ENCODE results near the gene OR10AD1.

Gene OR10AD1

DNA sequence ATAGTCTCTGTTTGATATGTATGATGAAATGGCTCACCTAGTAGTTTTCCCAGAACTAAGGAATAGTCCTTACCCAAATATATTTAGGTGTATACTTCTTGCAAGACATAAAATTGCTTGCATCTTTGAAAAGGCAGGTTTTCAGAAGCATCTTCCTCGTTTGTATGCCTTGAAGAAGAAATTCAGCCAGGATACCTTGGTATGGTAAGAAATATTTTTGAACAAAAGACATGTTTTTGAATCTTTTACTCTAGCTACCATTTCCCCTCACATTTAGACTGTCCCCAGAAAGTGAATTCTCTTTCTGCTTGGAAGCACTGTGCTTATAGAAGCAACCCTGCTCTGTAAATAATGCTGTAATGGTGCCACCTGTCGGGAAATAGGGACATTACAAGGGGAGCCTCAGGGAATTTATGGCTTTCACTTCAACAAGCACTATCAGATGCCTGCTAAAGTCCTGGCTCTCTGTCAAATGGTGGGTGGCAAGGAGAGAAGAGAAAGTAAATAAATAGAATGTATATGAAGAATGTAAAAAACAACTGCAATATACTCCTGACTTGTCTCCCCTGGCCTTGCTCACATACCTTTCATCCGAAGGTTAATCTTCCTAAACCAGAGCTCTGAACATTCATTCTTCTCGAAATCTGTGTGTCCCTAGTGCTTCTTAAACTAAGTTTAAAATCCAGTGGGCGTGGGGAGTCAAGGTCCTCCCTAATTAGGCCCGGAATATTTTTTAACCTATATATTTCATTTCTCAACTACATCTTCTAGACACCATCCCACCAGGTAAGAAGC is 13.6 kb downstream of the OR10AD1 start:
- peak; percentile 68 for DNase-seq

DNA sequence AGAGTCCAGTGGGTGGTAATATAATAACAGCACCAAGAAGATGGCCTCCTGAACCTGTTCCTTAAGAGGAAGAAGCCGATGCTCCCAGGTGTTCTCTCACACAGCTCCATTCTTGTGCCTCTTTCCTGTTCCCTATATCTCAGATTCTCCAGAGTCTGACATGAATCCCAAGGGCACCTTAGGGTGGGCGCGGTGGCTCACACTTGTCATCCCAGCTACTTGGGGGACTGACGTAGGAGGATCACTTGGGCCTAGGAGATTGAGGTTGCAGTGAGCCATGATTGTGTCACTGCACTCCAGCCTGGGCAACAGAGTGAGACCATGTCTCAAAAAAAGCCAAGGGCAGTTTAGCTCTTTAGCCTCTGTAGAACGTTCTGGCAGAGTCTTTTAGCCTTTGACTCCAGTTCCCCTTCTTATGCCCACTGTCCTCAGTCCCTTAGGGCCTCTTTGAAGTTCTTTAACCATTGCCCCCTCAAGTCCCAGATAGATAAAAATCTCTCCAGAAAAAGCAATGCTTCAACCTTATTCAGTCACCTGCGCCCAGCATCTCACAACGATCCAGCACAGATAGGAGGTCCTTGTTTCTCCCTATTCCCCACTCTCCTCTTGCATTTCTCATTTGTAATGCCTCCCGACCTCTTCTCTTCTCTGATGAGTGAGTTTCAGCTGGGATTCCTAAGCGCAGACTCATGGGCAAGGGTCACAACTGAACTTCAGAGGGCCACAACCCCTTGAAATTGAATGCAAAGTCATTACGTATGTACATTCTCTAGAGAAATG is 15.0 kb downstream of the OR10AD1 start:
- no peak for DNase-seq

DNA sequence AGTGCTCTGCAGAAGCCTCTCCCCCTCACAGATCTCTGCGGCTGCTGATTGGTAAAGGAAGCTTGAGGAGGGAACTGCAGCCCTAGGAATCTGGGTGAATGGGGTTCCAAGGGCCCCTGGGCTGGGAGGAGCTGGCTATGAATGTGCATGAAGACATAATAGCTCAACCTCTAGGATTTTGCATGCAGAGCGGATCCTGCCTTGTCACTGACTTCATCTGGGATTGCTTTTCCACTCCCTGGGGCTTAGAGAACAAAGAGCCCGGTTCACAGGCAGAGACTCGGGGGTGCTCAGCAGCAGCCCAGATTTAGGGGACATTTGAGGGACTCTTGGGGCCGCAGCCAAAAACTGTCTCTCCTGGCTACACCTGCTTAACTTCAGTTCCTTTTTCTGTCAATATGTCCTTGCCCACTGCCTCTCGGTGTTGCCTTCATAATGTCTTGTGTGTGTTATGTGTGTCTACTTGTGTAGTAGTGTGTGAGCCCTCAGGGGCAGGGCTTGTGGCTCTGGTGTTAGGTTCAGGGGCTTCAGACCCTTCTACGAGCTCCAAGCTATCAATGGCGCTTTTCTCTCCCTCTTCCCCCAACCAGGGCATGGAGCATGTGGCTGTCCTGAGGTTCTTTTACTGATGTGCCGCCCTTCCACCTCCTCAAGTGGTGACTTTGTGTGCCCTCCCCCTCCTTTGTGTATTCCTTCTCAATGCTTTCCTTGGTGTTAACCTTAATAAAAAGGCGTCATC is 17.7 kb downstream of the OR10AD1 start:
- DNase-seq = no peak

DNA sequence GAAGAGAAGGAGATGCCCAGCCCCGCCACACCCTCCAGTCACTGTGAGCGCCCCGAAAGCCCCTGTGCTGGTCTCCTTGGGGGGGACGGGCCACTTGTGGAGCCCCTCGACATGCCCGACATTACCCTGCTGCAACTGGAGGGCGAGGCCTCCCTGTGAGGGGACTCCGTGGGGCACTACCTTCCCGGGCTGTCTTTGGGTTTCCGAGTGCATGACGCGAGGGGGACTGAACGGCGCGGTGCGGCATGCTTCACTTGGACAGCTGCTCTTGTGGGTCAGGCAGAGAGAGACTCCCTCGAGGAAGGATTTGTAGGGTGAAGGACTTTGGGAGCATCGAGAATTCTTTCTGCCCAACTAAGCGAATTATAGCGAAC is 18.6 kb downstream of the OR10AD1 start:
- no peak for DNase-seq

DNA sequence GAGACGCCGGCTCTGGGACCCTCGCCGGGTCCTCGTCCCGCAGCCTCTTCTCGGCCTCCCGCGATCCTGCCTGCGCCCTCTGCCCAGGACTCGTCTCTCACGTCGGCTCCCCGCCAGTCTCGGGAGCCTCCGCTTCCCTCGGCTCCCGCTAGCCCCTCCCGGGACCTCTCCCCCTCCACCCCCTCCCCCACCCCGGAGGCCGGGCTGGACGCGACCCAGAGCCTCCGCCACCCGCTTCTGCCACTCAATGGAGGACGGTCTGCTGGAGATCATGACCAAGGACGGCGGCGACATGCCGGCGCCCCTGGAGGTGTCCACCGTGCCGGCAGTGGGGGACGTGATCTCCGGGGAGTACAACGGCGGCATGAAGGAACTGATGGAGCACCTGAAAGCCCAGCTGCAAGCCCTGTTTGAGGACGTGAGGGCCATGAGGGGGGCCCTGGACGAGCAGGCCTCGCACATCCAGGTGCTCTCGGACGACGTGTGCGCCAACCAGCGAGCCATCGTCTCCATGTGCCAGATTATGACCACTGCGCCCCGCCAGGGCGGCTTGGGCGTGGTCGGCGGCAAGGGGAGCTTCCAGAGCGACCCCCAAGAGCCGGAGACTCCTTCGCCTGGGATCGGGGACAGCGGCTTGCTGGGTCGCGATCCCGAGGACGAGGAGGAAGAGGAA is 19.1 kb downstream of the OR10AD1 start:
- no peak for DNase-seq

DNA sequence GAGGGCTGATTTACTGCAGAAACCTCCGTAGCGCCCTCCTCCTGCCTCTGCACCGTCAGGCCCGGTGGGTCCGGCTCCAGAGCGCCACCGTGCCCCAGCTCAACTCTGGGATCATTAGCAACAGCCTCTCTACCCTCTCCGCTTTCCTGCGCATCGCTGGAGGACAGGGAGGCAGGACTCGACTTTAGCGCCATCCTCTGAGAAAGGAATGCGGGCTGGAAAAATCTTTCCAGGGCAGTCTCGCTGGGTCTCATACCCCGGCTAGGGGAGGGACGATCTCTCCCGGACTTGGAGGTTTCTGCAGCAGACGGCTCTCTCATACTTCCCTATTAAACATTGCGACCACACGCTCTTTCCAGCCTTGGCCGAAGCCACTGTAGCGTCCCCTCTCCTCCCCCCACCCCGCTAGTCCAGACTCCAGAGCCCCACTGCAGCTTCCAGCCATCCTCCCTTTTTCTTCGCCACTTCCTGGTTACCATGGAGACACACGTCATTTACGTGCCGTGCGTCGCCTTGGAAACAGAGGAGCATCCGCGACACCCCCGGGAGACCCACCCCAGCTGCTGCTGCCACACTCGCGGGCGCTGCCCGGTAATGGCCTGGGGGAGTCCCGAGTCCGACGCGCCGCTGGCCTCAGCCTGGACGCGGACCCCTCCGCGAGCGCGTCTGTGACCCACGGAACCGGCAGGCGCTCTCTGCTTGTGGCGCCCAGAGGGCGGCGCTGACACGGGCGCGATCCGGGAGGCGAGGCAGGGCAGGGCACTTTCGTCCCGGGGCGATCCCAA is 19.8 kb downstream of the OR10AD1 start, which contains the start of gene CCDC184:
Gene CCDC184, plus strand, starts transcription at position 554 of the 785 bp plus-strand sequence. CDS start 479 bp downstream, outside the sequence.
- peak; percentile 59 for DNase-seq

DNA sequence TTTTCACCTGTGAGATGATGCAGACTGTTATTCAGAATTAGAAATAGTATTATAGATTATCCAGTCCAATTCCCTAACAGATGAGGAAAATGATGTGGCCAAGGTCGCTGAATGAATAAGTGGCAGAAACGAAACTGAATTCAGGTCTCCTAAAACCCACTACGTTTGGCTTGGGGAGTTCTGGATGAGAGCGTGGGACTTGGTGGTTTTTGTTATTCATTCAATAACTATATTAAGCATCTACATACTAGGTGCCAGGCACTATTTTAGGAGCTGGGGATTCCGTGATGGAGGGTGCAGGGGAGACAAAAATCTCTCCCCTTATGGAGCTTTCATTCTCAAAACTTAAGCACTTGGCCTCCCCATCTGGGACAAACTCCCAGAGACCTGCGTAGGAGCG is 20.5 kb downstream of the OR10AD1 start:
- DNase-seq = no peak

DNA sequence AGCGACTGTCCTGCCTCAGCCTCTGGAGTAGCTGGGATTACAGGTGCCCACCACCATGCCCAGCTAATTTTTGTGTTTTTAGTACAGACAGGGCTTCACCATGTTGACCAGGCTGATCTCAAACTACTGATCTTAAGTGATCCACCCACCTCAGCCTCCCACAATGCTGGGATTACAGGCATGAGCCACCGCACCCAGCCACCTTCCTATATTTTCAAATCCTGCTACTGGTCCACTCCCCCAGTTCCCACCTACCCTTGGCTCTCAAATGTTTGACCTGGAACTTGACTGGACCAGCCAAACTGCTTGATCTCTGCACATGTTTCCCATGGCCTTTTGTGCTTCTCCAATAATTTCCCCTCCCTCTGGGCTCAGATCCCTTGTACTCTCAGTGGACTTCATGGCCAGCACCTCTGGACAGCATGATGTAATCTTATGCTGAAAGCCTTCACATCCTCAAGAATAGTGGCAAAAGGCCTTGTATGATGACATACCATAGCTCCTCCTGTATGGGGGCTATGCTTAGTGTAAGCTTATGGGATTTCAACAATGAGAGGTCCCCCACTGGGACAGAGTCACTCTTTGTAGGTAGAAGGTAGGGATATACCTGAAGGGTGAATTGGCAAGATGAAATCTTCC is 22.1 kb downstream of the OR10AD1 start:
- DNase-seq = no peak

DNA sequence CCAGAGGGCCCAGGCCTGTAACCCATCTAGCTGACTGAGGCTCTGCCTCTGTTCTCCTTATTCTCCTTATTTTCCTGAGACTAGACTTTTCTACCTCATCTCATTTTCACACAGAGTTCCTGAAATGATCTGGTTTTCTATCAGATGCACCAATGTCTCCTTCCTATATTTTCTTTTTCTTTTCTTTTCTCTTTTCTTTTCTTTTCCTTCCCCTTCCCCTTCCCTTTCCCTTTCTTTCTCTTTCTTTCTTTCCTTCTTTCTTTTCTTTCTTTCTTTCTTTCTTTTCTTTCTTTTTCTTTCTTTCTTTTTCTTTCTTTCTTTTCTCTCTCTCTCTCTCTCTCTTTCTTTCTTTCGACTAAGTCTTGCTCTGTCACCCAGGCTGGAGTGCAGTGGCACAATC is 22.7 kb downstream of the OR10AD1 start:
- DNase-seq = no peak

DNA sequence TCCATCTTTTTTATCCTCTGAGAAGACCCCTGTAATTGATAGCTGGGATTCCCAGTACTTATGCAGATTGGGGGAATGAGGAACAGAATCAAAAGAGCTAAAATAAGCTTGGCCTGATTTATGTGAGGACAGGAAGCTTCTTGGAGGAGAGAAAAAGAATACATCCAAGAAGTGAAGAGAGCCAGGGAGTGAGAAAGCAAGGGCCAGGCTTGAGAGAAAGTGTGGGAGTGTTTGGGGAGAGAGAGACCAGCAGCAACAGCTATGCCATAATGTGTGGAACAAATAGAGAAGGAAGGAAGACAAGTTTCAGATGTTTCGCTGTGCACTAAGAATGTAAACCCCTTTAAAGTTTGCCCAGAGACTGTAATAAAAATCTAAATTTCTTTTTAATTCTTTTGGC is 23.6 kb downstream of the OR10AD1 start:
- no peak for DNase-seq

DNA sequence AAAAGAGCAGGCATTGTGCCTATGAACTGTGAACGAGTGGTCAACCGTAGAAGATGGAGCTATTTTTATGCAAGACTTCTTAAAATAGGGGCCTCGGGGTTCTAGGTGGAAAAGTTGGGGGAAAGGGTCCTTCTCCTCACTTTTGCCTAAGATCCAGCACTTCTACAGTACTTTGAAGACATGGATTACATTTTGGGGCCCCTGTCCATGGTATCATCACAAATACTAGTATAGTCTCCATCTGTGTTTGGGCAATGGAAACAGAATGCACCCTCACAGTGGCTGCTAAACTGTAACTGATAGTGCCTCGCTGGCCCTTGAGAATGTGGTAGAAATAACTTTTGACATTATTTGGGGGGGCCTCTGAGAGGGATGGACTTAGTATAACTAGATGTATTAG is 25.1 kb downstream of the OR10AD1 start:
- no peak for DNase-seq

DNA sequence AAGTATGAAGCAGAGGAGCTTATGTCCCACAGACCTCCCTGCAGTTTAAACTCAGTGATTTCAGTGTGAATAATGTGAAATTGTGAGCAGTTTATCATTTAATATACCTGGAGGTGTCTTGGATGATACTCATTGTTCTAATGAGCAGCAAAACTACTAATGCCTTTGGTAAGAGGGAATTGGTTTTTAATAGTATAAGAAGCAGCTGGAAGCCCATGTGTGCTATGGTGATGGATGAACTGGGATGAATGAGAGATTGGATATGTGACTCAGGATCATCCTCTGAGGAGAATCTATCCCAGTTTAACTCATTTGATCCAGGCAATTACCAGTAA is 26.7 kb downstream of the OR10AD1 start:
- no peak for DNase-seq

DNA sequence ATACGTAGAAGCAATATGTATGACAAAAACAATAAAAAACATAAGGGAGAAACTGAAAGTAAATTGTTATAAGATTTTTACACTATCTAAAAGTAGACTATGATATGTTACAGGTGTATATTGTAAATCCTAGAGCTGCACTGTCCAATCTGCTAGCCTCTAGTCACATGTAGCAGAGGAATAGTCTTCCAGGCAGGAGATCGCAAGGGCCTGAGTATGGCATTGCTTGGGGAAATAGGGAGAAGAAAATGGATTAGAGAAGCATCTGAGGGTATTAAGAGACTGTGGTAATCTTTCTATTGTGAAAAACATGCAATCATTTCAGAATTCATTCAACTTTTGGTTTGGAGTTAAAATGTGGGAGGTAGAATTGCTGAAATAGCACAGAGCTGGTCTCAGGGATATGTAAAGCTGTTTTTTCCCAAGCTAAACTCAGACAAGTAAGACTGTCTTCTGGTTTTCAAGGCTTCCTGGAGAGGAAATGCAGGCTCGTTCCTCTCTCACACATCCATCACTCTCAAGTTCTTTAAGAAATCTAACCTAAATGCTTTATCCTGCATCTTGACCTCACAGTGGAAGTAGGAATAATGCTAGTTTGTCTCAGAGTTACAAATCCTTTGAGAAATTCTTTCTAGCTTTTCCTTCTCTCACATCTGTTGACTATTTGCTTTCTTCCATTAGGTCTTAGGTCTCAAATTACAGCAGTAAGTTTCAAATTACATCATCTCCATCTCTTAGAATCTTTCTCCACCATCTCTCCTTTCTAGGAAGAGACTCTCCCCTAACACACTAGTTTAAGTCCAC is 27.3 kb downstream of the OR10AD1 start:
- DNase-seq = no peak

DNA sequence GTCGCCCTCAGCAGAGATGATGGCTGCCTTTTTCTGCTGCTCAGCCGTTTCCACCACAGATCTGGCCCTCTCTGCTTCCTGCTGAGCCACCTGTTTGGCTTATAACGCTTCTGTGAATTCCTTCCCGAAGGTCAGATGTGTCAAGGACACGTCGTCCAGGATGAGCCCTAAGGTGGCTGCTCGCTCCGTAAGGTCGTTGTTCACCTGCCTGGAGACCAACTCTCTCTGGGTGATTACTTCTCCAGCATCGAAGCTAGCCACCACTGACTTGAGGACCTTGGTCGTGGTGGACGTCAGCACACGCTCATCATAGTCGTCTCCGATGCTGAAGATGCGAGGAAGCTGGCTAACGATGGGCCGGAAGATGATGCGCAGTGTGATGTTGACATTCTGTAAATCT is 34.1 kb downstream of the OR10AD1 start:
- no peak for DNase-seq

DNA sequence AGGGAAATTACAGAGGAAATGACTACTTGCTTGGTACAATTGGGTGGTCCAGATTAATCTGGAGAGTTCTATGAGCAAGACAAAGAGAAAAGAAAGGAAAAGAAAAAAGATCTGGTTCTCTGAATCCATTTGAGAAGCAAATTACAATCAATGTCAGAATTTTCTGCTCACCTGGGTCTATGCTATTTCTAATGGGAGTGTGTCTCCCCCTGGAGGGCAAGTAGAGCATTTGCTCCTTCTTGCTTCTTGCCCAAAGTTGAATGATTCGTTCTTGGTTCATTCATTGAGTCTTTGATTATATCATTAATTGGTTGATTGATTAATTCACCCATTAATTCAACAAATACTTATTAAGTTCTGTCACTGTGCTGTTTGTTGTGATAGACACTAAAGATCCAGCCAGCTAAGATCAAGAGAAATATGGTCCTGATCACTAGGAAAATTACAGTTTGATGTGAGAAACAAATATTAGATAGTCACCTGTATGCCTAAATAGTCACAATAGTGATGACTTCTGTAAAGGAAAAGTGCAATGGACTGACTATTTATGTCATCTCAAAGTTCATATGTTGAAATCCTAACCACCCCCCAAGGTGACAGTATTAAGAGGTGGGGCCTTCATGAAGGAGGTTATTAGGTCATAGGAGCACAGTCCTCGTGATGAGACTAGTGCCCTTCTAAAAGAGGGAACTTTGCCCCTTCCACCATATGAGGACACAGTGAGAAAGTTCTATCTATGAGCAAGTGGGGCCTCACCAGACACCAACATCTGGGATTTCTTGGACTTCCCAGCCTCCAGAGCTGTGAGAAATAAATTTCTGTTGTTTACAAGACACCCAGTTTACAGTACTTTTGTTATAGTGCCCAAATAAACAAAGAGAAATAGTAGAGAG is 37.8 kb downstream of the OR10AD1 start:
- no peak for DNase-seq

DNA sequence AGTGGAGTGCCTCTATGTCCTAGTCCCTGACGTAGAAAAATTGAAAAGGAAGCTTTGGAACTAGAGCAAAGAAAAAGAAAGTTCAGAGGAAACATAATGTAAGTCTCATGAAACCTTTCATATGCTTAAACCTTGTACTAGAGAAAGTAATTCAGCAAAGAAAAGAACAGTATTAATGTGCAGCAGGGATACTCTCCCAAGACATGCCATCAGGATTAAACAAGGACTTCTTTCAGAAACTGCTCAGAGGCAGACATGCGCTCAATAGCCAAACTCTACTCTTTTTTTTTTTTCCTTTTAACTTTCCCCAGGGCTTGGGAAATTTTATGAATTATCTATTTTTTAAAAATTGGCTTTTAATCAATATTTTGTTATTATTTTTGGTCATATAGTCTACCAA is 38.6 kb downstream of the OR10AD1 start:
- no peak for DNase-seq

DNA sequence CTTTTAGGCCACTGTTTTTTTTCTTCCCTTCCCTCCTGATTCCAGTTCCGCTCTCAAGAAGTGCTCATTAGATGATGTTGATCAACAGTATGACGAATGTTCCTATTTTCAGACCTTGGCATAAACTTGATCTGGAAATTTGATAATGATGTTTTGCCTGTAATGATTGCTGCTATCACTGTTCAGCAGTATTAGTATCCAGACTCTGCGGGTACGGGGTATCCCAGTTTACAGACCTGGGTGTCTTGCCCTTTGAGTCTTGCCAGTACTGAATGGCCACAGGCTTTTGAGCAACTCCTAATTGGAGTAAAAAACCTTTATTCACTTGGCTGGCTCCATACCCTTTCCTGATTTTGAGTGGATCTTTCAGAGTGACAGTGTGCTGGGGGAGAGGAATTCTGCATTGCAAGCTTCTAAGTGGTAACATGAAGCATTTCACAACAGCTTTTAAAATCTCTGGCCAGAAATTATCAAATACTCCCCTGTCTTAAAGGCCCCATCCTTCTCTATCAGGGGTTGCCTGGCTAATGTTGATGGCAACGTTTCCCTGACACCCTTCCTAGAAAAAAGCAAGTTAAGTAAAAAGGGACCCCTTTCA is 39.8 kb downstream of the OR10AD1 start:
- DNase-seq = no peak

DNA sequence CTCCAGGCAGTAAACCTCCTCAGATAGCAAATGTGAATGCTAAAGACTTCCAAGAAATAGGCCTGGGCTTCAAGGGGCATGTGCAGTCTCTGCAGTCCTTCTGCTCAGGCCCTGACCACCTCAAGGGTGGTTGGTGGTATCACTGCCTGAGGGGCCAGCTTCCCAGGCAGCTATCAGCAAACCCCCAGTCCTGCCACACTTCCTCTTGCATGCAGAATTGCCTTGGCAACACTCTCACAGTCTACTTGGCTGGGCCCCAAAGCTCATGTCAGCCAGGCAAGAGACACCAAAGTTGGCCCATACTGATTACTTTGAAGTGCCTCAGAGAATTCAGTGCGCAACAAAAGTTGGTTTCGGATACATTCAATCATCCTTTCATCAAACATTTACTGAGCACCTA is 42.3 kb downstream of the OR10AD1 start:
- no peak for DNase-seq

DNA sequence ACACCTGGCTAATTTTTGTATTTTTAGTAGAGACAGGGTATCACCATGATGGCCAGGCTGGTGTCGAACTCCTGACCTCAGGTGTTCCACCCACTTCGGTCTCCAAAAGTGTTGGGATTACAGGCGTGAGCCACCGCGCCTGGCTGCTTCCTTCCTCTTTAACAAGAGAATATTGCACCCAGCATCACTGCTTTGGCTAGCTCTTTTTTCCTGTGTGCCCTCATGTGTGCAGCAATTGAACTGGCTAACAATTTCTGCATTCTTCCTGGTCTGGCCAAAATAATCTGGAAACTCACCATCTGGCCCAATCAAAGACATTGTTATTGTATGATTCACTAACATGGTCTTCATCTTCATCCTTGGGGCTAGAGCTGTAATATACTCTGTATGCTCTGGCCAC is 43.0 kb downstream of the OR10AD1 start:
- no peak for DNase-seq
